GM10266 (cell line): Measurements from ENCODE around the gene SPTBN2.
A peak's percentile ranks its signal among the peaks of the same experiment; 100 is the strongest.

Experiments
- DNase-seq: peaks from one replicate; pipeline ENCODE4 v3.0.0; 2012; ENCODE audit errors: extremely low spot score
- CTCF ChIP-seq: IDR thresholded peaks from 2 replicates; pipeline ENCODE4 v1.5.1; 2012; ENCODE audit warnings: mild to moderate bottlenecking, low read depth; ENCODE audit not compliant: control insufficient read depth, insufficient read depth; ENCODE audit errors: missing control alignments

SPTBN2 gene

GRCh38 chr11:66723693-66724092, 5.3 kb downstream of the SPTBN2 start:
- DNase-seq = no peak
- TF ChIP-seq CTCF = no peak

- TF ChIP-seq CTCF = no peak
- peak; percentile 16 for DNase-seq
Measured at GRCh38 chr11:66722745-66723651, 6.0 kb downstream of the SPTBN2 start.

GRCh38 chr11:66721939-66722338, 7.1 kb downstream of the SPTBN2 start:
- no peak for DNase-seq
- TF ChIP-seq CTCF = no peak

- DNase-seq = no peak
- TF ChIP-seq CTCF = no peak
Measured at GRCh38 chr11:66720899-66721470, 8.0 kb downstream of the SPTBN2 start.

- DNase-seq = no peak
- TF ChIP-seq CTCF = no peak
Measured at GRCh38 chr11:66720223-66720898, 8.7 kb downstream of the SPTBN2 start.

GRCh38 chr11:66719111-66719872, 9.7 kb downstream of the SPTBN2 start:
- TF ChIP-seq CTCF = no peak
- DNase-seq = no peak
